ENCODE results near the gene CDH23.

CDH23 gene

DNA sequence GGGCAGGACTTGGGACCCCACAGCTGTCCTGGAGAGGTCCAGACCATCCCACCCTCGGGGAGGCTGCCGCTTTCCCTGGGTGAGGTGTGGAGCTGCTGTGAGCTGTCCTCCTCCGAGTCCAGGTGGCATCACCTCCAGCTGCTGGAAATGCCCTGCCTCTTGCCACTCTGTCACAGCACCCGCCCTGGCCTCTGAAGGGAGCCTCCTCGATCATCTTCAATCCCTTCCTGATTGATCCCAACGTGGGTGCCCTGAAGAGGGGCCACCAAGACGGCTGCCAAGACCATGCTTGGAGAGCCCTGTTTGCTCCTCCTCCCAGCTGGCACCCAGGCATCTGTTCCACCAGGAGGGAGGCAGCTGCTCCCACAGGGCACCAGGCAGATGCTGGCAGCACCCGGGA lies 318.3 kb downstream of the CDH23 start:
- no peak for DNase-seq

GRCh38 chr10:71715860-71716259 lies 319.1 kb downstream of the CDH23 start:
- no peak for DNase-seq

GRCh38 chr10:71716426-71716825 lies 319.7 kb downstream of the CDH23 start:
- DNase-seq: no peak

DNA sequence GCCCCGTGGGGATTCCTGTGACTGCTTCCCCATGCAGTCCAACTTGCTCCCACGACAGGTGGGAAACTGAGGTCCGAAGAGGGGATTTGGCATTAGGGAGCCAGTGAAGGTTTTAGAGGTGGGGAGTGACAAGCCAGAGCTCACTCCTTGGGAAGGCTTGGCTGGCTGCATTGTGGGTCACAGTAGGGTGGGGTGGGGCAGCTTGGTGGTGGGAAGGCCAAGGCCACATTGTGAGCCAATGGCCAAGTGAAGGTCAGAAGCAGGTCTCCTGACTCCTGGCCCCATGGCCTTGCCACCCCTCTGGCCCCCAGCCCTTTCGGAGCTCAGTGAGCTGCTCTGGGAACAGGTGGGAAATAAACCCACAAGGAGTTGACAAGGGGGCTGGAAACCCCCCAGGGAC lies 320.3 kb downstream of the CDH23 start:
- DNase-seq: no peak

DNA sequence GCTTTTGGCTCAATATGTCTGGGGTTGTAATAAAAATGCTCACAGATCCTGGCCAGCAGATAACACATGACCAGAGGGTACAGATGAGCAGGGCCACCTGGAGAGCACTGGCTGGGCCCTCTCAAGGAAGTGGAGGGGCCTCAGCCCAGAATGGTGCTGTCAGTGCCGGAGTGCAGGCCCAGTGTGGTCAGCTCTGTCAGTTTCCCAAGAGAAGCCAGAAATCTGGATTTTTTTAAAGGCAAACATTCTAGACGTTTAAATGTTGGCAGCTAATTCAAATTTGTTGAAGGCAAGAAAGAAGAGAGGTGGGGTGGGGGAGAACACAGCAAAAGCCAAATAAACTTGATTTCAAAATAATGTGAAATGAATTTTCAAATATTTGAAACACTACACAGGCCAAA lies 320.8 kb downstream of the CDH23 start:
- no peak for DNase-seq

DNA sequence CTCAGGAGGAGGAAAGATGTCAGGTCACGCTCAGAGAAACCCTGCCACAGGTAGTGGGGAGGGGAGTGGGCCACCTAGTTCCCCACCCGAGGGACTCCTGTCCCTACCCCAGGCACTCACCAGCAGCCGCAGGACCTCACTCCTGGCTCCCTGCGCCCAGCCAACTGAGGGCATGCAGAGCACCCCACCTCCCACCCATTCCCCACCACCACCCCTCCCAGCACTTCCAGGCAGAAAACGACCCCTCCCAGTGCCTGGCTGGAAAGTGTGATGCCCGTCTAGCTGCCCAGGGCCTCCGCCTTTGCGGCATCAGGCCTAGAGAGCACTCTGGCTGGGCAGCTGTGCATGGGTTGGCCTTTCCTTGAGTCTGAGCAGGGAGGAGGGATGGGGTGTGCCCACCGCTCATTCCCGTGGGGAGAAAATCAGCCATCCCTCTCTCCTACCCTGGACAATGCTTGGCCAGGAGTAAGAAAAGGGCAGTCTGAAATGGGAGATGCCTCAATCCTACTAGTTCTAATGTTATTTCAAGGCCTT lies 321.5 kb downstream of the CDH23 start:
- no peak for DNase-seq

GRCh38 chr10:71719042-71719441 lies 322.3 kb downstream of the CDH23 start:
- no peak for DNase-seq

- DNase-seq: no peak
These were observed 322.9 kb downstream of the CDH23 start, which contains the start of gene C10orf105 for GRCh38 chr10:71719464-71720201. TSS of gene C10orf105 (minus strand) at chr10:71719778. CDS start at chr10:71716337, 3,441 bp downstream.

GRCh38 chr10:71720288-71720687 lies 323.6 kb downstream of the CDH23 start:
- no peak for DNase-seq

- DNase-seq: no peak
These were observed 324.6 kb downstream of the CDH23 start for GRCh38 chr10:71721313-71721712.

- DNase-seq: no peak
These were observed 326.1 kb downstream of the CDH23 start for GRCh38 chr10:71722849-71723248.

GRCh38 chr10:71723311-71723710 lies 326.6 kb downstream of the CDH23 start:
- no peak for DNase-seq

GRCh38 chr10:71724539-71724938 lies 327.8 kb downstream of the CDH23 start:
- DNase-seq: no peak

DNA sequence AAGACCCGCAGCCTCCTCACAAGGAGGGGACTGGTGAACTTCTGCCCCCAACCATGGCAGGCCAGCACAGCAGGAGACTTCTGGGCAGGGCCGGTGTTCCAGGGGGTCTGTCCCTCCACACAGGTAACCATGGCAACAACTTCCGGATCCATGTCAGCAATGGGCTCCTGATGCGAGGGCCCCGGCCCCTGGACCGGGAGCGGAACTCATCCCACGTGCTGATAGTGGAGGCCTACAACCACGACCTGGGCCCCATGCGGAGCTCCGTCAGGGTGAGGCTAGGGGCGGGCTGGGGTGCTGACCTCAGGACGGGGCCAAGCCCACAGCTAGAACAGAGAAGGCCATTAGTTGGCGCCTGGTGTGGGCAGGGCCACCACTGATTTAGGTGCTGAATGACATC lies 328.5 kb downstream of the CDH23 start:
- DNase-seq: no peak

GRCh38 chr10:71725998-71726579 lies 329.4 kb downstream of the CDH23 start:
- DNase-seq: no peak

DNA sequence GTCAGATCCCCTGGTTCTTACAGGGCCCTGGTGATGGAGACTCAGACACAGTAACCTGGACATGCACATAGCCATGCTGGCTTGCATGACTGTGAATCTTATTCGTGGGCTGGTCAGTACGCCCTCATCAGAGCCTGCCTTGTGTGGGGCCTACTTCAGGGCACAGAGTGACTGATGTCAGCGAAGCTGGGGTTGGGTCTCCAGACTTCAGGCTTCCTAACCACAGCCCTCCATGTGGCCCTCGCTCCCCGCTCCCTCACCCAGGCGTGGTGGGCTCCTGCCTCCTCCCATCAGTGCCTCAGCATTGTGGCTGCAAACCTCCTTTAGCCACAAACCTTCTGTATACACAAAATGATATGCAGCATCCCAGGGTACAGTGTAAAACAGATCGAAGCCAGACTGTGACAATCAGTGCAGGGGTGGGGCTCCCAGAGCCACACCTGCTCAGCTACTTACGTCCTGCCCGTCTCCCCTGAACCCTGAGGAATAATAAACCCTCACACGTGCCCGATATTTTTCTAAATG lies 329.9 kb downstream of the CDH23 start:
- DNase-seq: no peak

GRCh38 chr10:71727105-71727737 lies 330.5 kb downstream of the CDH23 start:
- no peak for DNase-seq

- DNase-seq: no peak
These were observed 331.3 kb downstream of the CDH23 start for GRCh38 chr10:71727738-71728737.

DNA sequence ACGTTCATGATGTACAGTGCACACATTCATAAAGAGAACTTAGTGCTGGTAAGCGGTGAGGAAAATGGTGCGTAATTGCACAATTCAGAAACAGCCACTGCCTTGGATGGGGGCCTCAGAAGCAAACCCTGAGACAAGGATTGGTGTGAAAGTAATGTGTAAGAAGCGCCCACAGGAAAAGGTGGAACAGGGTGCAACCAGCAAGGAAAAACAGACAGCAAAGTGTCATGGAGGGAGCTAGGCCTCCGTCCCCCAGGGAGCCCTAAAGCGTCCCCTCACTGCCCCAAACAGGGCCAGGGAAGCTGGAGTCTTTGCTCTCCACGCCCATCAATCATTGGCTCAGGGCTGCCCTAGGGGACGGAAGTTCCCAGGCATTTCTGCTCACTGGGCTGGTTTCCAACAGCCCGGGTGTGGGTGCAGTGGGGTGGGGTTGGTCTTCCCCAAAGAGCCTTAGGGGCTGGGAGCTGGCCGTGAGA lies 332.5 kb downstream of the CDH23 start:
- DNase-seq: no peak

GRCh38 chr10:71731791-71732190 lies 335.1 kb downstream of the CDH23 start:
- no peak for DNase-seq

DNA sequence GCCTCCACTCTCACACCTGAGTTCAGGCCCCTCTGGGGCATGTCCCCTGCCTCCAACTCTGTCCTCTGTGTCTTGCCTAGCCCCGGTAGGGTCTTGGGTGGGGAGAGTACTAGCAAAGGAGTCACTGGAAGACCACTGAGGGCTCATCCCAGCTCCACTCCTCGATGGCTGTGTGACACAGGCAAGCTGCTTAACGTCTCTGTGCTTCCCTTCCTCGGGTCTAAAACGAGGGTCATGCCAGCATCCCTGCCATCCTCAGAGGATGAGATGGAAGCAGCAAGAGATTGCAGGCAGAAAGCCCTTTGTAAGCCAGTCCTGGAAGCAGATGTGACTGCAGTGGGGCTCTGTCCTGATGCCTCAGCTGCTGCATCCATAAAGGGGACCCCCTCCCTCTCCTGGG lies 338.1 kb downstream of the CDH23 start:
- no peak for DNase-seq
